H1 (cell line): ENCODE results near the gene RFX1. TPM values are rescaled to one million over a fixed set of nuclear protein-coding genes. Genes with fewer than 3 reads are reported as not detected.

Experiments used
- CTCF ChIA-PET: fragments of 300-600 bp; sonication (Branson Sonifier 250); formaldehyde crosslinking; loops from one replicate; lab custom pipeline; 2021; ENCODE audit not compliant: partially characterized antibody; lab: Charles Lee
- POLR2A ChIA-PET: fragments of 300-600 bp; sonication (Branson Sonifier 250); formaldehyde crosslinking; loops from one replicate; lab custom pipeline; 2021; ENCODE audit warnings: inconsistent platforms; ENCODE audit not compliant: partially characterized antibody; lab: Charles Lee
- DNase-seq, 2 experiments: peaks; one replicate each; pipeline versions ENCODE4 v3.0.0 to v3.0.0-alpha.2; 2010 to 2022; ENCODE audit warnings: low spot score in 2 of 2, low read depth in 1 of 2, mixed read lengths in 1 of 2
- FAIRE-seq: peaks from 2 replicates; lab custom pipeline; 2011; peaks lifted over from hg19 to GRCh38; lab: Jason Lieb, UNC
- H2AFZ ChIP-seq: 2 replicates; pipeline ENCODE4 v1.8.1; 2012; ENCODE audit warnings: low read length, inconsistent platforms
- H2AK5ac ChIP-seq: 2 replicates; pipeline ENCODE4 v1.6.1; 2013; ENCODE audit warnings: low read depth, low read length
- H2BK120ac ChIP-seq: replicated peaks from 2 replicates; pipeline ENCODE3; 2013; ENCODE audit warnings: low read depth, low read length, inconsistent platforms
- H2BK12ac ChIP-seq: 2 replicates; pipeline ENCODE4 v1.6.1; 2013; ENCODE audit warnings: low read depth, low read length
- H2BK15ac ChIP-seq: 2 replicates; pipeline ENCODE4 v1.6.1; 2013; ENCODE audit warnings: low read length
- H2BK20ac ChIP-seq: 2 replicates; pipeline ENCODE4 v1.6.1; 2013; ENCODE audit warnings: low read length
- H2BK5ac ChIP-seq: 2 replicates; pipeline ENCODE4 v1.6.1; 2013; ENCODE audit warnings: low read depth, low read length
- H3K14ac ChIP-seq: 2 replicates; pipeline ENCODE4 v1.6.1; 2013; ENCODE audit warnings: inconsistent platforms; ENCODE audit not compliant: insufficient read length
- H3K18ac ChIP-seq: 2 replicates; pipeline ENCODE4 v1.6.1; 2013; ENCODE audit warnings: low read length; ENCODE audit errors: extremely low read depth
- H3K23ac ChIP-seq: 2 replicates; pipeline ENCODE4 v1.6.1; 2013; ENCODE audit warnings: inconsistent platforms; ENCODE audit not compliant: insufficient read length
- H3K23me2 ChIP-seq: 2 replicates; pipeline ENCODE4 v1.6.1; 2013; ENCODE audit warnings: low read depth, low read length
- H3K27ac ChIP-seq: 2 replicates; pipeline ENCODE4 v1.6.1; 2011; ENCODE audit warnings: low read depth, low read length, inconsistent platforms
- H3K27me3 ChIP-seq, 4 experiments: replicated peaks in 1 of 4; 1 replicate in 1 of 4; 2 replicates in 3 of 4; pipeline versions ENCODE4 v1.6.1 to v1.8.1; 2011 to 2013; ENCODE audit warnings: low read length in 3 of 4, mild to moderate bottlenecking in 3 of 4, inconsistent platforms in 2 of 4, mixed read lengths in 2 of 4, moderate library complexity in 1 of 4; ENCODE audit not compliant: control insufficient read depth in 3 of 4, insufficient read depth in 3 of 4; ENCODE audit errors: extremely low read depth in 1 of 4
- H3K36me3 ChIP-seq, 4 experiments: 2 replicates each; pipeline versions ENCODE4 v1.6.1 to v1.8.1; 2011 to 2013; ENCODE audit warnings: mild to moderate bottlenecking in 4 of 4, low read length in 3 of 4, moderate library complexity in 2 of 4, control low read depth in 1 of 4, inconsistent platforms in 1 of 4; ENCODE audit not compliant: insufficient read depth in 4 of 4, control insufficient read depth in 2 of 4
- H3K4ac ChIP-seq: replicated peaks from 2 replicates; pipeline ENCODE3; 2013; ENCODE audit warnings: low read length, low read depth, mixed read lengths, inconsistent platforms; ENCODE audit not compliant: insufficient read length
- H3K4me1 ChIP-seq, 4 experiments: replicated peaks in 1 of 4; 1 replicate in 1 of 4; 2 replicates in 3 of 4; pipeline versions ENCODE4 v1.6.1 to v1.8.1; 2011 to 2013; ENCODE audit warnings: low read length in 3 of 4, inconsistent platforms in 2 of 4, mixed read lengths in 1 of 4; ENCODE audit not compliant: insufficient read depth in 4 of 4, control insufficient read depth in 3 of 4
- H3K4me2 ChIP-seq, 2 experiments: 2 replicates each; pipeline versions ENCODE4 v1.6.1 to v1.8.1; 2011 to 2013; ENCODE audit warnings: low read depth in 2 of 2, low read length in 2 of 2, control low read depth in 1 of 2, inconsistent platforms in 1 of 2, mild to moderate bottlenecking in 1 of 2; ENCODE audit not compliant: insufficient read depth in 1 of 2
- H3K4me3 ChIP-seq, 4 experiments: fragments of 200-600, 300-600 bp in 1 of 4; sonication (generic), shearing (Covaris generic), sonication (Bioruptor Twin) in 1 of 4; 2 replicates each; pipeline versions ENCODE4 v1.5.1 to v1.8.1; 2011 to 2016; ENCODE audit warnings: low read length in 4 of 4, low read depth in 3 of 4, control low read depth in 2 of 4, inconsistent platforms in 2 of 4, mild to moderate bottlenecking in 2 of 4, mixed read lengths in 1 of 4, moderate library complexity in 1 of 4; ENCODE audit not compliant: insufficient read depth in 2 of 4; ENCODE audit errors: extremely low read depth in 1 of 4
- H3K56ac ChIP-seq: replicated peaks from 2 replicates; pipeline ENCODE3; 2013; ENCODE audit warnings: low read depth, mild to moderate bottlenecking, mixed read lengths, low read length, inconsistent platforms; ENCODE audit not compliant: insufficient read length
- H3K79me1 ChIP-seq: 2 replicates; pipeline ENCODE4 v1.6.1; 2013; ENCODE audit warnings: low read depth, low read length, control low read depth
- H3K79me2 ChIP-seq, 2 experiments: 2 replicates each; pipeline versions ENCODE4 v1.6.1 to v1.8.1; 2012 to 2013; ENCODE audit warnings: low read length in 2 of 2, mild to moderate bottlenecking in 2 of 2, inconsistent platforms in 1 of 2; ENCODE audit not compliant: insufficient read depth in 2 of 2, control insufficient read depth in 1 of 2
- H3K9ac ChIP-seq, 4 experiments: replicated peaks in 1 of 4; 1 replicate in 1 of 4; 2 replicates in 3 of 4; pipeline versions ENCODE4 v1.6.1 to v1.8.1; 2011 to 2013; ENCODE audit warnings: low read depth in 3 of 4, low read length in 3 of 4, control low read depth in 2 of 4, mild to moderate bottlenecking in 2 of 4, moderate library complexity in 2 of 4, inconsistent platforms in 1 of 4; ENCODE audit errors: extremely low read depth in 1 of 4
- H3K9me3 ChIP-seq, 2 experiments: 2 replicates each; pipeline versions ENCODE4 v1.6.1 to v1.8.1; 2012 to 2013; ENCODE audit warnings: mild to moderate bottlenecking in 2 of 2, moderate library complexity in 2 of 2, control low read depth in 1 of 2, inconsistent platforms in 1 of 2, low read depth in 1 of 2, low read length in 1 of 2, mixed read lengths in 1 of 2; ENCODE audit not compliant: insufficient read depth in 2 of 2
- H4K20me1 ChIP-seq, 2 experiments: replicated peaks in 1 of 2; 2 replicates each; pipeline versions ENCODE3 to v1.8.1; 2011 to 2013; ENCODE audit warnings: inconsistent platforms in 2 of 2, low read length in 2 of 2, mild to moderate bottlenecking in 1 of 2; ENCODE audit not compliant: insufficient read depth in 2 of 2, control insufficient read depth in 1 of 2
- H4K5ac ChIP-seq: 2 replicates; pipeline ENCODE4 v1.6.1; 2013; ENCODE audit warnings: low read length, low read depth, mixed read lengths, inconsistent platforms; ENCODE audit not compliant: insufficient read length
- H4K8ac ChIP-seq: 2 replicates; pipeline ENCODE4 v1.8.0; 2013; ENCODE audit warnings: mild to moderate bottlenecking, moderate library complexity, low read length, inconsistent platforms; ENCODE audit not compliant: insufficient read depth; ENCODE audit errors: extremely low read depth
- H4K91ac ChIP-seq: replicated peaks from 2 replicates; pipeline ENCODE3; 2013; ENCODE audit warnings: low read length, mixed read lengths, inconsistent platforms; ENCODE audit not compliant: insufficient read length
- BRCA1 ChIP-seq: IDR thresholded peaks from 2 replicates; pipeline ENCODE4 v1.6.1; 2012; ENCODE audit warnings: low read depth, low read length, improper control_type of control experiment
- NANOG ChIP-seq: IDR thresholded peaks from 2 replicates; pipeline ENCODE4 v1.6.1; 2011; ENCODE audit warnings: low read length, low read depth, mild to moderate bottlenecking, inconsistent platforms; ENCODE audit not compliant: insufficient read depth, poor library complexity, severe bottlenecking
- POU5F1 ChIP-seq: IDR thresholded peaks from 2 replicates; pipeline ENCODE4 v1.6.1; 2011; ENCODE audit warnings: low read depth, mild to moderate bottlenecking, low read length, moderate library complexity
- RAD21 ChIP-seq, 2 experiments: IDR thresholded peaks in 1 of 2; conservative IDR thresholded peaks in 1 of 2; 2 replicates each; pipeline ENCODE4 v1.6.1; 2011; ENCODE audit warnings: low read depth in 2 of 2, low read length in 2 of 2, improper control_type of control experiment in 1 of 2, inconsistent platforms in 1 of 2, mild to moderate bottlenecking in 1 of 2, moderate library complexity in 1 of 2
- WGBS, 2 experiments: shearing (Covaris generic) in 1 of 2; methylation state at CpG; one replicate each; pipeline versions ENCODE4 v1.1.6 to v1.1.7; 2013 to 2015; ENCODE audit warnings: low lambda C conversion rate in 2 of 2, mixed read lengths in 2 of 2, inconsistent platforms in 1 of 2, low coverage in 1 of 2, missing lambda C conversion rate in 1 of 2; ENCODE audit not compliant: insufficient replicate concordance in 2 of 2, insufficient coverage in 1 of 2, insufficient read length in 1 of 2; ENCODE audit errors: extremely low coverage in 1 of 2, missing lambda C conversion rate in 1 of 2; 5-methylcytosine and 5-hydroxymethylcytosine counted together
- polyA plus RNA-seq, 7 experiments: library from polyadenylated mRNA; depleted of rRNA in 3 of 7; stranded (reverse) in 5 of 7; unstranded in 2 of 7; fragments of >200 nt in 5 of 7; fragments of 200-250 nt in 2 of 7; gene quantifications; 1 replicate in 5 of 7; 2 replicates in 1 of 7; 4 replicates in 1 of 7; pipeline versions ENCODE4 v1.2.1 to v1.2.3, GENCODE V29; 2011 to 2013; ENCODE audit warnings: missing spikeins in 2 of 7, mixed read lengths in 2 of 7
- total RNA-seq: library from RNA; stranded (reverse); fragmentation: NEBNext Ultra II Directional; extraction: Animal tissue kit (Norgen Biotek cat#: 25700); gene quantifications from 2 replicates; pipeline ENCODE4 v1.2.1, GENCODE V29; 2021

RFX1 gene
- total and polyA plus RNA-seq, 2 of the 8 experiments (the other 6 are each of a cell fraction or from before 2014, with no cell fraction given) = 4.9 to 17.0 TPM

DNA sequence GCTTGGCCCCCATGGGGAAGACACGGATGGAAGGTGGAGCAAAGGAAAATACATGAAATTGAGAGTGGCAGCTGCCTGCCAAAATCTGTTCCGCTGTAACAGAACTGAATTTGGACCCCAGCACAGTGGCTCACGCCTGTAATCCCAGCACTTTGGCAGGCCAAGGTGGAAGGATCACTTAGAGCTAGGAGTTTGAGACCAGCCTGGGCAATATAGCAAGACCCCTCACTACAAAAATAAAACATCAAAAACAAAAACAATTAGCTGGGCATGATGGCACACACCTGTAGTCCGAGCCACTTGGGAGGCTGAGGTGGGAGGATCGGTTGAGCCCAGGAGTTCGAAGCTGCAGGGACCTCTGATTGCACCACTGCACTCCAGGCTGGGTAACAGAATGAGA, 46.4 kb upstream of the RFX1 start:
- FAIRE-seq (no peak), DNase-seq (no peak)
- H3K36me3 ChIP-seq = no peaks in the 10 kb centered on the region
- TF ChIP-seq BRCA1 (no peak), POU5F1 (no peak), RAD21 (IDR thresholded peaks at IDR 0.05 in 1 of 2, conservative IDR thresholded peaks at IDR 0.05 in 1 of 2; ENCODE audit: low read depth in 2 of 2, low read length in 2 of 2) (no peak), NANOG (no peak)
- no peak overlapping the region for H3K14ac ChIP-seq
- POLR2A ChIA-PET = interaction anchor here (0.9 to 1.8 kb wide), 3 partner anchors 9 to 84 kb away, joined by 3 to 5 read pairs (median 4); partner anchors contain the start of genes ASF1B and RFX1
- no peak overlapping the region; the same call in 1 of the 2 replicates for H4K8ac ChIP-seq
- H2BK12ac ChIP-seq = no peak overlapping the region
- H3K4me2 ChIP-seq = no peak overlapping the region
- H3K27ac ChIP-seq = no peak overlapping the region
- no peak overlapping the region for H3K56ac ChIP-seq
- peaks cover 5% of the 10 kb centered on the region; the same call in 1 of the 2 replicates for H3K23me2 ChIP-seq
- no peak overlapping the region for H3K9ac ChIP-seq
- H4K91ac ChIP-seq = no peak overlapping the region
- CTCF ChIA-PET = interaction anchor here (0.9 to 9.9 kb wide), 10 partner anchors 11 to 173 kb away, joined by 3 to 66 read pairs (median 5); partner anchors contain the start of genes IL27RA and MISP3
- H2BK120ac ChIP-seq = no peak overlapping the region
- no peaks in the 10 kb centered on the region; a peak in 1 of 4 replicates for H3K9me3 ChIP-seq
- H3K4me1 ChIP-seq = peaks cover 0 to 4% (median under 1%) of the 10 kb centered on the region in 4 experiments; a peak in 2 of 7 replicates
- H2AFZ ChIP-seq = no peak overlapping the region
- no peak overlapping the region for H2BK20ac ChIP-seq
- no peak overlapping the region for H2BK15ac ChIP-seq
- H3K27me3 ChIP-seq = peaks cover 0 to 2% (median 0%) of the 10 kb centered on the region in 4 experiments; a peak in 1 of 7 replicates
- no peak overlapping the region for H3K23ac ChIP-seq
- H3K4me3 ChIP-seq = no peak overlapping the region
- H3K4ac ChIP-seq = no peak overlapping the region
- H4K20me1 ChIP-seq = no peaks in the 10 kb centered on the region
- H3K79me2 ChIP-seq = no peaks in the 10 kb centered on the region
- no peak overlapping the region for H4K5ac ChIP-seq
- no peak overlapping the region for H3K18ac ChIP-seq
- WGBS, 2 experiments = 92% methylated on average over 6 of the region's 6 CpGs; no CpG with 5 or more reads in 1 of the 2 experiments
- H2BK5ac ChIP-seq = no peak overlapping the region
- H2AK5ac ChIP-seq = no peak overlapping the region
- H3K79me1 ChIP-seq = no peaks in the 10 kb centered on the region
